Fibroblast of mammary gland (primary cell): ENCODE measurements around the gene TMEM88.

Experiments used
- DNase-seq: peaks from one replicate; pipeline ENCODE4 v3.0.0-alpha.2; 2010; ENCODE audit warnings: low read depth
- H3K4me3 ChIP-seq: 2 replicates; pipeline ENCODE4 v1.5.1; 2011; ENCODE audit warnings: low read depth, mild to moderate bottlenecking, low read length, moderate library complexity; ENCODE audit not compliant: control insufficient read depth
- CTCF ChIP-seq: conservative IDR thresholded peaks from 2 replicates; pipeline ENCODE4 v1.5.1; 2011; ENCODE audit warnings: low read depth, low read length, inconsistent platforms; ENCODE audit not compliant: control insufficient read depth, insufficient read depth

TMEM88 gene

DNA sequence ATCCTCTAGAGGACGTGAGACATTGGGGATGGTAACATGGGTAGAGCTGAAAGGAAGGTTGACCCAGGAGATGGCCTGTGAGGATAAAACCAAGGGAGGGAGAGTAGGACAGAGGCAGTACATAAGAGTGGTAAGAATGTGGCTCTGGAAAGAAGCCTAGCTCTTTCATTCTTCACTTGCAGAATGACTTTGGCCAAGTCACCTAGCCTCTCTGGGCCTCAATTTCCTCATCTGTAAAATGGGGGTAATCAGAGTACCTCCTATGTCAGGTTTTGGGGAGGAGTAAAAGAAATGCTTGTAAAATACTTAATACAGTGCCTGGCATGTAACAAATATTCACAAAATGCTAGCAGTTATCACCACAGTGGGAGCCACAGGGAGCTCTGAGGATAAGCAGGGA, 14.0 kb upstream of the TMEM88 start:
- no peak overlapping the region for H3K4me3 ChIP-seq
- no peak for TF ChIP-seq CTCF
- DNase-seq = no peak

- peak overlapping the region; percentile 68 for H3K4me3 ChIP-seq
- TF ChIP-seq CTCF = no peak
- DNase-seq = peak; percentile 88
These were observed 13.4 kb upstream of the TMEM88 start for GRCh38 chr17:7841396-7841914.

- peak overlapping the region; percentile 68 for H3K4me3 ChIP-seq
- DNase-seq = peak; percentile 83
- no peak for TF ChIP-seq CTCF
These were observed 12.9 kb upstream of the TMEM88 start for GRCh38 chr17:7841915-7842379.

DNA sequence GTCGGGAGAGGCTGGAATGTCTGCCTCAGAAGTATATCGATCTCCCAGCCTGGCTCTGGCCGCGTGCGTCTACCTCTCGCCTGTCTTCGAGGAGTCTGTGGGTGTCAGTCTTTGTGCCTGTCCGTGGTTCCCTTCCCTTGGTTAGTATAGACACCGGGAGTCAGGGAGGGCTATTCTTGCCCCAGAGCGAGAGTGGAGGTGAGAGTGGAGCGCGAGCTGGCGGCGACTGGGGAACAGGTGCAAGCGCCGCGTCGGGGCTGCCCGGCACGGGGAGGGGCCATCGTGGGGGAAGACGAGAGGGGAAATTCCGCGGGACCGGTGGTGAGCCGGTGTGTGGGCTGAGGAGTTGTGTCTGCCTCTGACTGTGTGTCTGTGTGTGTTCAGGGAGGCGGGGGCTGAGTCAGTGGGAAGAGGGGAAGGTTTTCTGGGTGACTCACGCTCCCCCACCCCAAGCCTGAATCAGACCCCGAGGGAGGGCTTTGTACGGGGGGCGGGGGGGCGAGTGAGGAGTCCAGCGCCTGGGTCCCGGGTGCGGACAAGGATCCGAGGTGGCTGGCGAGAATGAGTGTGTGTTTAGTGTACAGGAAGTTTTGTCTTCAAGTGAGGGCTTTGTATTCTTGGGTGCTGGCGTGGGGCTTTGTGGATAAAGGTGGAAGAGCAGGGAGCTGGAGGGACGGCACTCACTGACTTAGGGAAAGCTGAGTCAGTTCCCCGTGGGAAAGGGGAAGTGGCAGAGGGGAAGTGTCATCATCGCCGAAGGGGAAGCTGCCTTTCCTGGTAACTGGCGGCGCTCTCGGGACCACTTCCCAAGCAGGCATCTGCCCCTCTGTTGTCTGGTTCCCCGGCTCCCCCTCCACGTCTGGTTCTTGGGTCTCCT, 12.2 kb upstream of the TMEM88 start:
- TF ChIP-seq CTCF = no peak
- DNase-seq = peak; percentile 96
- peak overlapping the region; percentile 68 for H3K4me3 ChIP-seq

DNA sequence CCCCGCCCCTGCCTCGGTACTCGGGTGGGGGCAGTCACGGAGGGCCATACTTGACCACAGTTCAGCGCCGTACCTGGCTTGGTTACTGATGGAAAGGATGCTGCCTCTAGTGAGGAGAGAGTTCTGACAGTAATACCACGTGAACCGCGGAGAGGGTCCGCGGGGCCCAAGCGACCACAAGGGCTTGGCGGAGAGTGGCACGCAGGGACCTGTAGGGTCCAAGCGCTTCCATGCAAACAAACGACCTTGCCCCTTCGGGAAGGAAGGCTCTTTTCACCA, 11.7 kb upstream of the TMEM88 start:
- no peak for TF ChIP-seq CTCF
- H3K4me3 ChIP-seq = peak overlapping the region; percentile 68
- no peak for DNase-seq

GRCh38 chr17:7843536-7844291, 11.2 kb upstream of the TMEM88 start:
- TF ChIP-seq CTCF = no peak
- DNase-seq = peak; percentile 83
- H3K4me3 ChIP-seq = peak overlapping the region; percentile 68
